Cardiac muscle cell (in vitro differentiated cells and primary cell): ENCODE measurements around the gene RGS8. TPM values are rescaled to one million over a fixed set of nuclear protein-coding genes. Genes with fewer than 3 reads are reported as not detected.

Experiments
- DNase-seq, 2 donors: peaks; one replicate each; pipeline versions ENCODE4 v3.0.0 to v3.0.0-alpha.2; 2010 to 2017; ENCODE audit warnings: low read depth in 1 of 2, low spot score in 1 of 2
- H3K27ac ChIP-seq: fragments of 200-600 bp; sonication (generic); 2 replicates; pipeline ENCODE4 v1.5.1; 2016
- H3K27me3 ChIP-seq: fragments of 200-600 bp; sonication (generic); 2 replicates; pipeline ENCODE4 v1.6.0; 2016; ENCODE audit warnings: control low read depth
- H3K36me3 ChIP-seq: fragments of 200-600 bp; sonication (generic); 2 replicates; pipeline ENCODE4 v1.5.1; 2016; ENCODE audit warnings: control low read depth
- H3K4me1 ChIP-seq: fragments of 200-600 bp; sonication (generic); 2 replicates; pipeline ENCODE4 v1.8.1; 2017; ENCODE audit warnings: low read depth, mild to moderate bottlenecking, mixed run types
- H3K4me3 ChIP-seq: fragments of 200-600 bp; sonication (generic); 2 replicates; pipeline ENCODE4 v1.5.1; 2016; ENCODE audit warnings: mild to moderate bottlenecking
- H3K9me3 ChIP-seq: fragments of 200-600 bp; sonication (generic); 2 replicates; pipeline ENCODE4 v1.5.1; 2017; ENCODE audit warnings: low read depth, mild to moderate bottlenecking, control low read depth
- CTCF ChIP-seq: IDR thresholded peaks from 2 replicates; pipeline ENCODE4 v1.5.1; 2012; ENCODE audit warnings: low read depth, mild to moderate bottlenecking, low read length
- polyA plus RNA-seq: library from polyadenylated mRNA; unstranded; fragments of >200 nt; fragmentation: Nextera tagmentation; extraction: Ambion mirVana; gene quantifications from 2 replicates; pipeline ENCODE4 v1.2.1, GENCODE V29; 2016
- total RNA-seq: library from RNA; depleted of rRNA; stranded (reverse); fragments of >200 nt; gene quantifications from 2 replicates; pipeline ENCODE4 v1.2.3, GENCODE V29; 2016

The RGS8 gene
- total and polyA plus RNA-seq, 2 experiments from 2014 or later: 2.2 TPM; not detected in 1

GRCh38 chr1:182670032-182670749, 14.2 kb downstream of the RGS8 start:
- H3K9me3 ChIP-seq: no peaks in the 10 kb centered on the region
- peak in 1 of 2 donors; percentile 39 for DNase-seq
- no peak for TF ChIP-seq CTCF
- H3K27me3 ChIP-seq: no peaks in the 10 kb centered on the region
- H3K4me3 ChIP-seq: no peak overlapping the region
- no peak overlapping the region for H3K27ac ChIP-seq
- H3K4me1 ChIP-seq: peaks cover 27% of the 10 kb centered on the region
- H3K36me3 ChIP-seq: no peaks in the 10 kb centered on the region

GRCh38 chr1:182669266-182669665, 15.1 kb downstream of the RGS8 start:
- H3K27me3 ChIP-seq: no peaks in the 10 kb centered on the region
- H3K4me1 ChIP-seq: peaks cover 35% of the 10 kb centered on the region
- H3K4me3 ChIP-seq: no peak overlapping the region
- no peaks in the 10 kb centered on the region for H3K36me3 ChIP-seq
- H3K9me3 ChIP-seq: no peaks in the 10 kb centered on the region
- TF ChIP-seq CTCF: no peak
- no peak overlapping the region for H3K27ac ChIP-seq
- DNase-seq: no peak

- Histone ChIP-seq H3K27me3 (no peaks in the 10 kb centered on the region), H3K4me3 (no peak overlapping the region), H3K4me1 (peaks cover 36% of the 10 kb centered on the region), H3K36me3 (no peaks in the 10 kb centered on the region), H3K27ac (no peak overlapping the region), H3K9me3 (no peaks in the 10 kb centered on the region)
- TF ChIP-seq CTCF: no peak
- no peak for DNase-seq
Observed at GRCh38 chr1:182668521-182669054, 15.8 kb downstream of the RGS8 start.

- H3K36me3 ChIP-seq: no peaks in the 10 kb centered on the region
- H3K9me3 ChIP-seq: no peaks in the 10 kb centered on the region
- no peak for TF ChIP-seq CTCF
- no peak overlapping the region for H3K27ac ChIP-seq
- H3K27me3 ChIP-seq: no peaks in the 10 kb centered on the region
- DNase-seq: no peak
- no peak overlapping the region for H3K4me3 ChIP-seq
- peaks cover 36% of the 10 kb centered on the region for H3K4me1 ChIP-seq
Observed at GRCh38 chr1:182667848-182668505, 16.4 kb downstream of the RGS8 start.

GRCh38 chr1:182666706-182667105, 17.7 kb downstream of the RGS8 start:
- TF ChIP-seq CTCF: no peak
- H3K27me3 ChIP-seq: no peaks in the 10 kb centered on the region
- H3K4me1 ChIP-seq: peaks cover 28% of the 10 kb centered on the region
- no peaks in the 10 kb centered on the region for H3K9me3 ChIP-seq
- no peaks in the 10 kb centered on the region for H3K36me3 ChIP-seq
- H3K27ac ChIP-seq: no peak overlapping the region
- DNase-seq: no peak
- no peak overlapping the region for H3K4me3 ChIP-seq
